HFF-Myc (cell line): ENCODE data around the gene GAD1.

Experiments used
- DNase-seq: peaks from one replicate; pipeline ENCODE4 v3.0.0-alpha.2; 2011; ENCODE audit warnings: low read depth; ENCODE audit errors: extremely low read depth
- H3K4me3 ChIP-seq: replicated peaks from 2 replicates; pipeline ENCODE4 v1.5.1; 2011; ENCODE audit warnings: low read depth, mild to moderate bottlenecking, control low read depth, low read length
- CTCF ChIP-seq: IDR thresholded peaks from 2 replicates; pipeline ENCODE4 v1.5.1; 2012; ENCODE audit warnings: mild to moderate bottlenecking, low read depth, low read length, control low read depth; ENCODE audit errors: missing control alignments

GAD1 gene

GRCh38 chr2:170843656-170844055 is 27.0 kb downstream of the GAD1 start:
- no peak overlapping the region for H3K4me3 ChIP-seq
- peak; percentile 25 for DNase-seq
- no peak for TF ChIP-seq CTCF

- DNase-seq = no peak
- TF ChIP-seq CTCF = no peak
- H3K4me3 ChIP-seq = no peak overlapping the region
Observed at GRCh38 chr2:170845343-170845742, 28.7 kb downstream of the GAD1 start.

- no peak for DNase-seq
- no peak for TF ChIP-seq CTCF
- no peak overlapping the region for H3K4me3 ChIP-seq
Observed at GRCh38 chr2:170846314-170846713, 29.6 kb downstream of the GAD1 start.

- TF ChIP-seq CTCF = no peak
- no peak for DNase-seq
- H3K4me3 ChIP-seq = no peak overlapping the region
Observed at GRCh38 chr2:170847716-170848115, 31.0 kb downstream of the GAD1 start.

- DNase-seq = peak; percentile 38
- TF ChIP-seq CTCF = no peak
Observed at GRCh38 chr2:170848587-170848986, 31.9 kb downstream of the GAD1 start.

GRCh38 chr2:170850251-170850650 is 33.6 kb downstream of the GAD1 start:
- no peak overlapping the region for H3K4me3 ChIP-seq
- no peak for DNase-seq
- TF ChIP-seq CTCF = no peak

More at GRCh38 chr2:170848587-170848986, 31.9 kb downstream of the GAD1 start:
- no peak overlapping the region for H3K4me3 ChIP-seq

- no peak for TF ChIP-seq CTCF
- no peak overlapping the region for H3K4me3 ChIP-seq
- no peak for DNase-seq
Observed at GRCh38 chr2:170851635-170852034, 34.9 kb downstream of the GAD1 start.
